Liver (tissue), 9 donors: ENCODE data around the gene NFATC1. TPM values are rescaled to one million over a fixed set of nuclear protein-coding genes. Genes with fewer than 3 reads are reported as not detected.

Experiments
- DNase-seq: peaks from one replicate; pipeline ENCODE4 v3.0.0-alpha.2; 2017; ENCODE audit warnings: low spot score
- H3K27ac ChIP-seq, 2 donors: one replicate each; pipeline ENCODE4 v1.7.0; 2013; ENCODE audit warnings: inconsistent platforms in 2 of 2, low read length in 2 of 2, control low read depth in 1 of 2, low read depth in 1 of 2, mild to moderate bottlenecking in 1 of 2
- H3K27me3 ChIP-seq, 4 donors: one replicate each; pipeline versions ENCODE4 v1.6.1 to v1.7.0; 2013; ENCODE audit warnings: low read length in 3 of 4, inconsistent platforms in 1 of 4, mild to moderate bottlenecking in 1 of 4, moderate library complexity in 1 of 4; ENCODE audit not compliant: control insufficient read depth in 4 of 4, insufficient read depth in 4 of 4
- H3K36me3 ChIP-seq, 4 donors: one replicate each; pipeline versions ENCODE4 v1.6.1 to v1.7.0; 2013; ENCODE audit warnings: low read length in 3 of 4, mild to moderate bottlenecking in 3 of 4, low read depth in 1 of 4, moderate library complexity in 1 of 4; ENCODE audit not compliant: control insufficient read depth in 4 of 4, insufficient read depth in 3 of 4
- H3K4me1 ChIP-seq, 4 donors: one replicate each; pipeline versions ENCODE4 v1.6.1 to v1.7.0; 2013; ENCODE audit warnings: low read length in 3 of 4, mild to moderate bottlenecking in 3 of 4, moderate library complexity in 1 of 4; ENCODE audit not compliant: control insufficient read depth in 4 of 4, insufficient read depth in 4 of 4
- H3K4me3 ChIP-seq, 3 donors: one replicate each; pipeline versions ENCODE4 v1.6.1 to v1.7.0; 2013; ENCODE audit warnings: low read length in 3 of 3, control low read depth in 1 of 3, low read depth in 1 of 3, mild to moderate bottlenecking in 1 of 3
- H3K9ac ChIP-seq, 2 donors: one replicate each; pipeline ENCODE4 v1.7.0; 2013; ENCODE audit warnings: low read length in 2 of 2, mild to moderate bottlenecking in 2 of 2, moderate library complexity in 2 of 2, control low read depth in 1 of 2, low read depth in 1 of 2
- H3K9me3 ChIP-seq, 4 donors: one replicate each; pipeline versions ENCODE4 v1.6.1 to v1.7.0; 2013; ENCODE audit warnings: low read length in 3 of 4; ENCODE audit not compliant: control insufficient read depth in 4 of 4
- ATF3 ChIP-seq: IDR thresholded peaks from 2 replicates; pipeline ENCODE4 v1.6.1; 2016; ENCODE audit warnings: antibody characterized with exemption
- FOXA1 ChIP-seq: IDR thresholded peaks from 2 replicates; pipeline ENCODE4 v1.6.1; 2016; ENCODE audit warnings: antibody characterized with exemption
- FOXA2 ChIP-seq: IDR thresholded peaks from 2 replicates; pipeline ENCODE4 v1.6.1; 2016; ENCODE audit warnings: antibody characterized with exemption
- GABPA ChIP-seq, 2 donors: IDR thresholded peaks in 1 of 2; conservative IDR thresholded peaks in 1 of 2; 2 replicates each; pipeline ENCODE4 v1.6.1; 2016; ENCODE audit warnings: antibody characterized with exemption in 2 of 2, mild to moderate bottlenecking in 1 of 2, moderate library complexity in 1 of 2
- HNF4A ChIP-seq, 2 donors: conservative IDR thresholded peaks; 2 replicates each; pipeline ENCODE4 v1.6.1; 2016; ENCODE audit warnings: antibody characterized with exemption in 2 of 2, mild to moderate bottlenecking in 2 of 2
- HNF4G ChIP-seq: IDR thresholded peaks from 2 replicates; pipeline ENCODE4 v1.6.1; 2016; ENCODE audit warnings: antibody characterized with exemption
- JUND ChIP-seq, 2 donors: IDR thresholded peaks; 2 replicates each; pipeline ENCODE4 v1.6.1; 2016; ENCODE audit warnings: antibody characterized with exemption in 2 of 2
- MAX ChIP-seq: IDR thresholded peaks from 2 replicates; pipeline ENCODE4 v1.6.1; 2016; ENCODE audit warnings: antibody characterized with exemption
- NR2F2 ChIP-seq: IDR thresholded peaks from 2 replicates; pipeline ENCODE4 v1.6.1; 2016; ENCODE audit warnings: antibody characterized with exemption
- RAD21 ChIP-seq, 2 donors: IDR thresholded peaks; 2 replicates each; pipeline ENCODE4 v1.6.1; 2016; ENCODE audit warnings: antibody characterized with exemption in 2 of 2, mild to moderate bottlenecking in 2 of 2
- REST ChIP-seq: IDR thresholded peaks from 2 replicates; pipeline ENCODE4 v1.6.1; 2016; ENCODE audit warnings: antibody characterized with exemption, mild to moderate bottlenecking
- RXRA ChIP-seq, 2 donors: IDR thresholded peaks; 2 replicates each; pipeline ENCODE4 v1.6.1; 2017 to 2018; ENCODE audit warnings: antibody characterized with exemption in 2 of 2, mild to moderate bottlenecking in 1 of 2
- TAF1 ChIP-seq: conservative IDR thresholded peaks from 2 replicates; pipeline ENCODE4 v1.6.1; 2016; ENCODE audit warnings: antibody characterized with exemption, mild to moderate bottlenecking
- YY1 ChIP-seq: IDR thresholded peaks from 2 replicates; pipeline ENCODE4 v1.6.1; 2016; ENCODE audit warnings: antibody characterized with exemption, mild to moderate bottlenecking
- ZBTB33 ChIP-seq: IDR thresholded peaks from 2 replicates; pipeline ENCODE4 v1.6.1; 2016; ENCODE audit warnings: antibody characterized with exemption
- WGBS: extraction: QIAGEN DNeasy Blood & Tissue Kit; methylation state at CpG from one replicate; pipeline ENCODE4 v1.1.7; 2013; 5-methylcytosine and 5-hydroxymethylcytosine counted together
- polyA plus RNA-seq, 2 donors: library from polyadenylated mRNA; stranded (reverse) in 1 of 2; unstranded in 1 of 2; fragments of 200-250 nt in 1 of 2; fragments of >200 nt in 1 of 2; fragmentation: Nextera tagmentation in 1 of 2; extraction: Ambion mirVana in 1 of 2; gene quantifications; one replicate each; pipeline versions ENCODE4 v1.2.1 to v1.2.3, GENCODE V29; 2013 to 2015
- total RNA-seq, 2 donors: library from RNA; depleted of rRNA; stranded (reverse); fragments of >200 nt; gene quantifications; one replicate each; pipeline ENCODE4 v1.2.3, GENCODE V29; 2014
- donor health status: healthy.
- donor health status: healthy.
- donor health status: healthy.
- donor health status: healthy.
- donor health status: healthy.

Gene NFATC1
- total and polyA plus RNA-seq, 4 donors = 0.57 to 2.2 (median 1.3) TPM

- peak; percentile 69 for DNase-seq
- TF ChIP-seq REST (no peak), NR2F2 (no peak), JUND (IDR thresholded peaks at IDR 0.05) (no peak), ZBTB33 (no peak), RAD21 (IDR thresholded peaks at IDR 0.05) (peak in 1 of 2 donors; percentile 4), FOXA2 (no peak), RXRA (IDR thresholded peaks at IDR 0.05) (no peak), HNF4A (conservative IDR thresholded peaks at IDR 0.05) (no peak)
- peaks cover 23 to 40% (median 28%) of the 10 kb centered on the region in 4 donors for H3K4me1 ChIP-seq
- H3K36me3 ChIP-seq = no peaks in the 10 kb centered on the region
- WGBS = 2% methylated on average over 83 of the region's 83 CpGs
- peaks cover 0 to 18% (median 10%) of the 10 kb centered on the region in 4 donors for H3K27me3 ChIP-seq
- H3K9ac ChIP-seq = peak overlapping the region in 1 of 2 donors; percentile 54
- peak overlapping the region in 2 of 3 donors; percentile 28 to 71 for H3K4me3 ChIP-seq
- H3K27ac ChIP-seq = peak overlapping the region; percentile 50 to 60
- H3K9me3 ChIP-seq = no peaks in the 10 kb centered on the region
Measured at GRCh38 chr18:79393635-79394533, 1.8 kb upstream of the NFATC1 start.

GRCh38 chr18:79394534-79395307 lies 1.0 kb upstream of the NFATC1 start:
- no peak for DNase-seq
- TF ChIP-seq REST (no peak), FOXA1 (no peak), NR2F2 (no peak), MAX (no peak), ATF3 (no peak), RAD21 (IDR thresholded peaks at IDR 0.05) (no peak), TAF1 (no peak), YY1 (no peak), JUND (IDR thresholded peaks at IDR 0.05) (no peak), GABPA (IDR thresholded peaks at IDR 0.05 in 1 of 2, conservative IDR thresholded peaks at IDR 0.05 in 1 of 2) (no peak), ZBTB33 (no peak), HNF4G (no peak), HNF4A (conservative IDR thresholded peaks at IDR 0.05) (no peak), RXRA (IDR thresholded peaks at IDR 0.05) (no peak)

More at GRCh38 chr18:79394534-79395307, 1.0 kb upstream of the NFATC1 start:
- Histone ChIP-seq H3K27me3 (peaks cover 0 to 18% (median 8%) of the 10 kb centered on the region in 4 donors), H3K36me3 (no peaks in the 10 kb centered on the region), H3K9ac (no peak overlapping the region), H3K27ac (peak overlapping the region; percentile 53 to 54), H3K4me3 (peak overlapping the region in 1 of 3 donors; percentile 71), H3K9me3 (no peaks in the 10 kb centered on the region), H3K4me1 (peaks cover 23 to 48% (median 29%) of the 10 kb centered on the region in 4 donors)
- WGBS = 2% methylated on average over 67 of the region's 67 CpGs
